Diencephalon (tissue), 1 donor: ENCODE measurements around the gene OR56A1. TPM values are rescaled to one million over a fixed set of nuclear protein-coding genes. Genes with fewer than 3 reads are reported as not detected.

Source experiments
- small RNA-seq: library from RNA; depleted of rRNA; stranded (forward); fragments of <200 nt; gene quantifications from one replicate; pipeline ENCODE3, GENCODE V24; 2014
- total RNA-seq: library from RNA; depleted of rRNA; stranded (reverse); fragments of >200 nt; gene quantifications from one replicate; pipeline ENCODE4 v1.2.3, GENCODE V29; 2014

The OR56A1 gene, protein sequence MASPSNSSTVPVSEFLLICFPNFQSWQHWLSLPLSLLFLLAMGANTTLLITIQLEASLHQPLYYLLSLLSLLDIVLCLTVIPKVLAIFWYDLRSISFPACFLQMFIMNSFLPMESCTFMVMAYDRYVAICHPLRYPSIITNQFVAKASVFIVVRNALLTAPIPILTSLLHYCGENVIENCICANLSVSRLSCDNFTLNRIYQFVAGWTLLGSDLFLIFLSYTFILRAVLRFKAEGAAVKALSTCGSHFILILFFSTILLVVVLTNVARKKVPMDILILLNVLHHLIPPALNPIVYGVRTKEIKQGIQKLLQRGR
- total RNA-seq, result 0.23 TPM

DNA sequence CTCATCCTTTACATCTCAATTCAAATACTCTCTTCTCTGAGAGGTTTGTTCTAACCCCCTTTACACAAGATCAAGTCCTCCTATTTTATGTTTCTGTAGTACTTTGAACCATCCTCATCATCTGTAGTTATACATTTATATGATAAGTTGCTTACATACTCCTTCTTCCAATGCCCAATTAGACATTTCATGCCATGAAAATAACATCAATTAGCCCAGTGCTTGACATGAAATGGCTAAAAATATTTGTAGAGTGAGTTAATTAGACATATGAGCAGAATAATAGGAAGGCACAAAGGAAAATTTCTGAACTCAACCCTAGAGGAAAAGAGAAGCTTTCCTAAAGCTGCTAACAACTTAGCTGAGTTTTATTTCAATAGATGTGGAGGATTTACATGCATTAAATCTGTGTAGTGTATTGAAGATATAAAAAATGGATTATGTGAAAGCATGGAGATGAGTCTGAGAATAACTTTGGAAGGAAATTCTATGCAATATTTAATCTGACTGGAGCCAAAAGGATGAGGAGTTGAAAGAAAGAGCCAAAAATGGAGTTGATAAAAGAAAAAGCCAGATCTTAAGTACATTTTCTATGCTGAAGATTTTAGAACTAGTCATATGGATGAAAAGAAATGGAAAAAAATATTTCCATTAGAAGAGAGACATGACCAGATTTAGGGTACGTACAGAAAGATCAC is at the start of gene OR56A1:
OR56A1 (minus strand) TSS at position 51 of the 698 bp plus-strand sequence. CDS start 3,066 bp downstream, outside the sequence.

DNA sequence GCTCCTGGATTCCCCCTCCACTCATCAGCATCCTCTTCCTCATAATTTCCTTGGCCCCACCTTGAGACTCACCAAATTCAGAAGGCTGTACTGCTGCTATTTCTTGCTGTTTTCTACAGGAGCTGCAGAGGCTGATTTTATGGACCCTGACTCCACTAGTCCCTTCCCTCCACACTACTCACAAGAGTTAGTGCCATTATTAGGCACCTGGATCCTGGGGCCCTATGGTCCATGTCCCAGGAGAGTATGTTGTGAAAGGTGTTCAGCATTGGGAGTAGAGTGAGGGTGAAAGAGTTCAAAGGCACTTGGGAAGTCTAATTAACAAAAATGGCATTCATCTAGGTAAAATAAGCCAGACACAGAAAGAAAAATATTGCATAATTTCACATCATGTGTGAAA is 23.7 kb downstream of the OR56A1 start, which contains the start of gene OR56A4:
OR56A4 (minus strand) TSS at position 101 of the 400 bp plus-strand sequence. CDS start 3,954 bp downstream, outside the sequence.

DNA sequence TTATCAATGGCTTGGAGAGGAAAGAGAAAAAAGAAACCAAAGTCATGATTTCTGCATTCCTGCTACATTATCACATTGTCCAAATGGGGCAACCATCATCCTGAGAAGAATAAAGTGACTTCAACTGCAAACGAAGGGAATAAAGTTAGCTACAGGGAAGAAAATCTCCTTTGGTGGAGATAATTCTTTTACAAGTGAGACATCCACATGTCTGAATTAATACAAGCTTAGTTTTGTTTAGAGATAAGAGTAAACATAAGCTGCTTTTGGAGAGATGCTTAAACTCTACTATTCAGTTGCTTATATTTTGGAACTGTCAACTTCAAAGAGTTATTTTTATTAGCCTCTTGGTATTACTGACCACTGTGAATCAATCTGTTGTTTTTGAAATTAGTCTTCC is 43.7 kb downstream of the OR56A1 start, which contains the start of gene OR52L1:
OR52L1 (minus strand) TSS at position 101 of the 400 bp plus-strand sequence; CDS start at position 46, 55 bp downstream.

Small RNAs within 50 kb of the gene (small RNA-seq; reads per million reads assigned to genes)
- not detected for gene RNA5SP329

Other genes with a start within 250 kb of the OR56A1 start
- gene OR52N5, start 247.4 kb downstream of the OR56A1 start, total RNA-seq, result not detected
- gene OR52N1, start 239.5 kb downstream of the OR56A1 start, total RNA-seq, result not detected
- not detected for gene OR52N2, start 221.8 kb downstream of the OR56A1 start, total RNA-seq
- gene OR52E6, start 188.9 kb downstream of the OR56A1 start, total RNA-seq, result not detected
- not detected for gene OR52E8, start 173.1 kb downstream of the OR56A1 start, total RNA-seq
- not detected for gene OR52E4, start 150.1 kb downstream of the OR56A1 start, total RNA-seq
- not detected for gene OR52E5, start 137.6 kb downstream of the OR56A1 start, total RNA-seq
- not detected for gene OR56A3, start 88.5 kb downstream of the OR56A1 start, total RNA-seq
- not detected for gene OR56A5, start 62.3 kb downstream of the OR56A1 start, total RNA-seq
- gene OR52L1, start 43.8 kb downstream of the OR56A1 start, total RNA-seq, result not detected
- gene OR56A4, start 23.8 kb downstream of the OR56A1 start, total RNA-seq, result not detected
- not detected for gene OR56B4, start 76.9 kb upstream of the OR56A1 start, total RNA-seq
- gene OR52B2, start 139.6 kb upstream of the OR56A1 start, total RNA-seq, result not detected
- gene OR52W1, start 168.5 kb upstream of the OR56A1 start, total RNA-seq, result not detected
- gene C11orf42, start 174.8 kb upstream of the OR56A1 start, total RNA-seq, result not detected
- gene FHIP1B, start 203.9 kb upstream of the OR56A1 start, total RNA-seq, result 16.1 TPM
- 0.23 TPM for gene CNGA4, start 208.3 kb upstream of the OR56A1 start, total RNA-seq
- gene CCKBR, start 229.1 kb upstream of the OR56A1 start, total RNA-seq, result 2.5 TPM